Measurements from ENCODE around the gene MYH9.

GRCh38 chr22:36425977-36426523 lies 38.3 kb upstream of the MYH9 start:
- TF ChIP-seq CTCF (conservative IDR thresholded peaks at IDR 0.05; ENCODE audit: low read depth in 2 of 2) (no peak), EZH2phosphoT487 (IDR thresholded peaks at IDR 0.05; ENCODE audit: unreplicated experiment) (no peak), REST (IDR thresholded peaks at IDR 0.05; ENCODE audit: unreplicated experiment) (no peak), POLR2AphosphoS5 (IDR thresholded peaks at IDR 0.05; ENCODE audit: low read depth) (no peak), EZH2 (IDR thresholded peaks at IDR 0.05; ENCODE audit: low read depth, unreplicated experiment) (no peak), CREB1 (CRISPR knock-in tag; IDR thresholded peaks at IDR 0.05; ENCODE audit: low read depth) (no peak), ETS1 (IDR thresholded peaks at IDR 0.05) (no peak), NANOG (IDR thresholded peaks at IDR 0.05; ENCODE audit: borderline replicate concordance) (no peak), STAT1 (IDR thresholded peaks at IDR 0.05; ENCODE audit: unreplicated experiment) (no peak), ZNF114 (CRISPR knock-in tag; IDR thresholded peaks at IDR 0.05) (no peak), JUNB (IDR thresholded peaks at IDR 0.05; ENCODE audit: unreplicated experiment) (no peak), ZNF331 (CRISPR knock-in tag; IDR thresholded peaks at IDR 0.05; ENCODE audit: low read depth) (no peak), ZNF462 (CRISPR knock-in tag; IDR thresholded peaks at IDR 0.05) (no peak)
